K562 (cell line): Measurements from ENCODE around the gene HOTAIR. TPM values are rescaled to one million over a fixed set of nuclear protein-coding genes. Genes with fewer than 3 reads are reported as not detected.

Experiments used
- CREB3 ChIP-seq: fragments of 450-650 bp; conservative IDR thresholded peaks from 2 replicates; pipeline ENCODE4 v1.6.1; 2016; ENCODE audit warnings: missing genetic modification characterization, low read depth, mild to moderate bottlenecking, missing compliant biosample characterization, moderate library complexity
- CTCF ChIP-seq, 3 experiments: IDR thresholded peaks in 2 of 3; conservative IDR thresholded peaks in 1 of 3; 2 replicates each; pipeline ENCODE4 v1.5.1; 2011 to 2012; ENCODE audit warnings: low read length in 3 of 3, mild to moderate bottlenecking in 3 of 3, control low read depth in 2 of 3, improper control_type of control experiment in 1 of 3, inconsistent platforms in 1 of 3, low read depth in 1 of 3, mixed read lengths in 1 of 3, moderate library complexity in 1 of 3; ENCODE audit not compliant: insufficient read depth in 2 of 3
- ELK1 ChIP-seq: sonication (generic); formaldehyde crosslinking; IDR thresholded peaks from 2 replicates; pipeline ENCODE4 v1.8.1; 2022; ENCODE audit warnings: missing genetic modification reagents
- FOXM1 ChIP-seq, 2 experiments: fragments of 450-650 bp in 1 of 2; sonication (generic) in 1 of 2; formaldehyde crosslinking in 1 of 2; IDR thresholded peaks; 2 replicates each; pipeline versions ENCODE4 v1.6.1 to v1.9.0; 2017 to 2022; ENCODE audit warnings: low read depth in 2 of 2, mild to moderate bottlenecking in 2 of 2, missing genetic modification reagents in 1 of 2, moderate library complexity in 1 of 2
- HDAC1 ChIP-seq, 2 experiments: fragments of 450-650 bp; IDR thresholded peaks; 2 replicates each; pipeline ENCODE4 v1.6.1; 2016 to 2017; ENCODE audit warnings: inconsistent platforms in 1 of 2, mild to moderate bottlenecking in 1 of 2, moderate library complexity in 1 of 2
- HNRNPLL ChIP-seq: fragments of 200-400 bp; formaldehyde crosslinking; IDR thresholded peaks from 2 replicates; pipeline ENCODE4 v1.6.1; 2017; ENCODE audit warnings: low read length, low read depth, mild to moderate bottlenecking; ENCODE audit not compliant: poor library complexity, severe bottlenecking
- MAFF ChIP-seq: IDR thresholded peaks from 2 replicates; pipeline ENCODE4 v1.6.1; 2012; ENCODE audit warnings: low read length, improper control_type of control experiment
- MYC ChIP-seq, 2 experiments: fragments of 250-450 bp in 1 of 2; sonication (Bioruptor Pico) in 1 of 2; IDR thresholded peaks; 2 replicates each; pipeline versions ENCODE4 v1.5.1 to v1.6.1; 2012 to 2021; ENCODE audit warnings: low read depth in 2 of 2, borderline replicate concordance in 1 of 2, improper control_type of control experiment in 1 of 2, low read length in 1 of 2, mild to moderate bottlenecking in 1 of 2, moderate library complexity in 1 of 2
- NR2C1 ChIP-seq, 2 experiments: fragments of 450-650 bp; IDR thresholded peaks; 2 replicates each; pipeline ENCODE4 v1.6.1; 2017; ENCODE audit warnings: mild to moderate bottlenecking in 2 of 2, antibody characterized with exemption in 1 of 2, inconsistent platforms in 1 of 2, missing compliant biosample characterization in 1 of 2, missing genetic modification characterization in 1 of 2
- SMARCA4 ChIP-seq: fragments of 450-650 bp; IDR thresholded peaks from 2 replicates; pipeline ENCODE4 v1.6.1; 2016
- TAF15 ChIP-seq: fragments of 200-400 bp; formaldehyde crosslinking; IDR thresholded peaks from 2 replicates; pipeline ENCODE4 v1.6.1; 2017; ENCODE audit warnings: mild to moderate bottlenecking, low read depth, low read length, moderate library complexity
- TOE1 ChIP-seq, 2 experiments: fragments of 450-650 bp in 1 of 2; sonication (generic) in 1 of 2; formaldehyde crosslinking in 1 of 2; IDR thresholded peaks; 2 replicates each; pipeline versions ENCODE4 v1.7.1 to v1.8.0; 2016 to 2022; ENCODE audit warnings: borderline replicate concordance in 2 of 2, mild to moderate bottlenecking in 2 of 2, antibody characterized with exemption in 1 of 2, inconsistent platforms in 1 of 2, low read depth in 1 of 2, missing genetic modification reagents in 1 of 2, moderate library complexity in 1 of 2
- TSHZ1 ChIP-seq: fragments of 250-450 bp; sonication (Bioruptor Pico); IDR thresholded peaks from 2 replicates; pipeline ENCODE4 v1.4.0; 2020; ENCODE audit warnings: mild to moderate bottlenecking, moderate library complexity
- ZBTB9 ChIP-seq: fragments of 450-650 bp; formaldehyde crosslinking; IDR thresholded peaks from 2 replicates; pipeline ENCODE4 v1.4.0; 2020; ENCODE audit warnings: mild to moderate bottlenecking, moderate library complexity
- ZFPM2 ChIP-seq: fragments of 250-450 bp; sonication (Bioruptor Pico); IDR thresholded peaks from 2 replicates; pipeline ENCODE4 v1.5.1; 2022; ENCODE audit warnings: mild to moderate bottlenecking
- polyA plus RNA-seq, 8 experiments: library from polyadenylated mRNA; depleted of rRNA in 4 of 8; stranded (reverse) in 5 of 8; unstranded in 3 of 8; fragments of >200 nt; fragmentation: Nextera tagmentation in 2 of 8; fragmentation: Illumina TruSeq in 1 of 8; extraction: Ambion mirVana in 2 of 8; extraction: Trizol in 1 of 8; gene quantifications; 2 replicates each; pipeline versions ENCODE4 v1.2.1 to v1.2.3, GENCODE V29; 2011 to 2014; ENCODE audit warnings: inconsistent platforms in 1 of 8, missing spikeins in 1 of 8
- total RNA-seq, 7 experiments: library from RNA; depleted of rRNA in 6 of 7; stranded (reverse); fragments of >200 nt in 6 of 7; fragmentation: Illumina TruSeq in 2 of 7; extraction: Trizol in 2 of 7; gene quantifications; 2 replicates each; pipeline versions ENCODE4 v1.2.1 to v1.2.3, GENCODE V29; 2011 to 2021; ENCODE audit warnings: low replicate concordance in 1 of 7

The HOTAIR gene
- total and polyA plus RNA-seq, 9 of the 15 experiments (the other 6 are each of a cell fraction or from before 2014, with no cell fraction given) = 0.04 TPM; not detected in 8

- 0 out of 4 replicates have a peak, but pooled peaks of 1 of the 2 experiments have one; percentile 36 for TF ChIP-seq HDAC1 (IDR thresholded peaks at IDR 0.05)
- no peak for TF ChIP-seq NR2C1 (IDR thresholded peaks at IDR 0.05)
- TF ChIP-seq NR2C1 (tag; IDR thresholded peaks at IDR 0.05) = no peak
- TF ChIP-seq TAF15 = no peak
- no peak for TF ChIP-seq ELK1 (CRISPR knock-in tag)
- 0 out of 2 replicates have a peak, but pooled peaks have one; percentile 8 for TF ChIP-seq MYC (IDR thresholded peaks at IDR 0.05; ENCODE audit: low read depth, low read length)
- no peak for TF ChIP-seq MYC (CRISPR knock-in tag; IDR thresholded peaks at IDR 0.05; ENCODE audit: borderline replicate concordance, low read depth)
- no peak for TF ChIP-seq MAFF
- TF ChIP-seq TSHZ1 (CRISPR knock-in tag) = no peak
- TF ChIP-seq ZBTB9 = no peak
- no peak for TF ChIP-seq ZFPM2 (CRISPR knock-in tag)
- peak; percentile 34; the same call in 1 of the 2 replicates for TF ChIP-seq SMARCA4
- TF ChIP-seq TOE1 (IDR thresholded peaks at IDR 0.05; ENCODE audit: borderline replicate concordance) = no peak; the same call in 1 of the 2 replicates
- no peak for TF ChIP-seq TOE1 (CRISPR knock-in tag; IDR thresholded peaks at IDR 0.05; ENCODE audit: borderline replicate concordance, low read depth)
- TF ChIP-seq CTCF (IDR thresholded peaks at IDR 0.05 in 2 of 3, conservative IDR thresholded peaks at IDR 0.05 in 1 of 3; ENCODE audit: insufficient read depth in 2 of 3, low read depth in 1 of 3, low read length in 3 of 3) = peak in 2 of 3 experiments; percentile 4 to 15; a peak in 2 of 6 replicates
- no peak for TF ChIP-seq CREB3 (tag)
- 0 out of 2 replicates have a peak, but pooled peaks have one; percentile 11 for TF ChIP-seq FOXM1 (IDR thresholded peaks at IDR 0.05; ENCODE audit: low read depth)
- no peak; the same call in 1 of the 2 replicates for TF ChIP-seq FOXM1 (CRISPR knock-in tag; IDR thresholded peaks at IDR 0.05; ENCODE audit: low read depth)
- peak; percentile 23 for TF ChIP-seq HNRNPLL
Observed at GRCh38 chr12:54017027-54017788, 42.5 kb upstream of the HOTAIR start (continued).
